HG03378 (cell line): ENCODE results near the gene EVI5L.
"Not testable (repeated sequence)": the region's sequence is repeated elsewhere in the genome, so short reads cannot be mapped to it uniquely, and the experiment has no call there.

ENCODE experiments used
- ATAC-seq: cut with Tn5 transposase; IDR thresholded peaks from one replicate; pipeline ENCODE4 v1.9.1; 2021; ENCODE audit warnings: mild to moderate bottlenecking, moderate library complexity; ENCODE audit not compliant: unreplicated experiment

EVI5L gene

GRCh38 chr19:7871437-7872305, 41.7 kb downstream of the EVI5L start:
- no peak for ATAC-seq

DNA sequence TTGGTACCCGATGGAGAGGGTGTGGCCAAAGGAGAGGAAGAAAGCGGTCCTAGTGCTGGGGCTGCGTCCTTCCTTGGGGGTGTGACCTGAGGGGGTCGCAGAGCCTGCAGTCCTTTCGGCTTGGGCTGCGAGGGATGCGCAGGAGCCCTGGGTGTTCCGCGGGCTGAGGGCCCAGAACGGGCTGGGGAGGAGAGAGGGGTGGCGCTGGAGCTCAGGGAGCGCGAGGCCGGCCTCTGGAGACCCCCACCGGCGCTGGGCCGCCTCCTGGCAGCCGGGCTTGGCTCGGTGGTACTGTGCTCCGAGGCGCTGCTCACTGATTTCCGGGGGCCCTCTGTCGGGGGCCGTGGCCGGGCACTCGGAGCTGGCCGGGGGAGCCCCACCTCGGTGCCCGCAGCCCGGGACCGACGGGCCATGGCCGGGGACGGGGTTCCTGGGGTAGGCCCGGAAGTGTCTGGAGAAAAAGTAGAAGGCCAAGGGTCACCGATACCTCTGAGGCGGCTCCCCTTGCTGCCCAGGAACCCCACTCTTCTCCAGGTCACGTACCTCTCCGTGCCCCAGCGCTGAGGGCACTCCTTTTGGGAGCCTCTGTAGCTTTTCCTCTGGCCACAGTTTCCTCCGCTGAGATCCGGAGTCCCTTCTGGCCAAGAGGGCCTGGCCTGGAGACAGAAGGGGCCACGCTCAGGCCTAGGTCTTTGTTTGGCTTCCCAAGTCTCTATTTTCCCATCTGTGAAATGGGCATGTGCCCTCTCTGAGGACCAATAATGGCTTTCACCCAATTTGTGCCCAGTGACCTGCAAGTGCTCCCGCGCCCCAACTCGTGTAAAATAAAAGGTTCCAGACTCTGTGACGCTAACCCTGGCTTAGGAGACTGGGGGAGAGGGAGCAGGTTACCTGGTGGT, 42.5 kb downstream of the EVI5L start:
- ATAC-seq: no peak

GRCh38 chr19:7873304-7874075, 43.5 kb downstream of the EVI5L start:
- ATAC-seq: no peak

- no peak for ATAC-seq
These were observed 44.3 kb downstream of the EVI5L start, which contains the start of gene PRR36 for GRCh38 chr19:7874076-7874896. Gene PRR36, minus strand, starts transcription at chr19:7874390. Its CDS starts 701 bp downstream, at chr19:7873689.

GRCh38 chr19:7874897-7875273, 44.9 kb downstream of the EVI5L start:
- ATAC-seq: no peak

GRCh38 chr19:7877249-7877836, 47.3 kb downstream of the EVI5L start:
- ATAC-seq: no peak

- ATAC-seq: no peak
These were observed 49.2 kb downstream of the EVI5L start for GRCh38 chr19:7879111-7879807.

DNA sequence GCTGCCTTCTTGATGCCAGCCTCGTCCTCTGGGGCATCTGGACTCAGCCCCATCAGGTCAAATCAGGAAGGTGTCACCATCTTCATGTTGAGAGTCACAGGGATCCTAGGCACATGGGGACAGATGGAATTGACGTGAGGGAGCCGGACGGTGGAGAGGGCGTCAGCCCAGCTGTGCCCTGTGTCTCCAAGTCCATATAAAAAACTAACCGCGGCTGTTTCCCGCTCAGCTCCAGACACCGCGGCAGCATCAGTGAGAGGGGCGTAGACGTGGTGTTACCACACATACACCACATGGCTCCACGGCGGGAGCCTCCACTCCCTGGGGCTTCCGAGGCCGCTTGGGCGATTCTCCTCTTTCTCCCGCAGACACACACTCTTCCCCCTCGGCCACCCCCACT, 49.8 kb downstream of the EVI5L start:
- ATAC-seq: no peak

DNA sequence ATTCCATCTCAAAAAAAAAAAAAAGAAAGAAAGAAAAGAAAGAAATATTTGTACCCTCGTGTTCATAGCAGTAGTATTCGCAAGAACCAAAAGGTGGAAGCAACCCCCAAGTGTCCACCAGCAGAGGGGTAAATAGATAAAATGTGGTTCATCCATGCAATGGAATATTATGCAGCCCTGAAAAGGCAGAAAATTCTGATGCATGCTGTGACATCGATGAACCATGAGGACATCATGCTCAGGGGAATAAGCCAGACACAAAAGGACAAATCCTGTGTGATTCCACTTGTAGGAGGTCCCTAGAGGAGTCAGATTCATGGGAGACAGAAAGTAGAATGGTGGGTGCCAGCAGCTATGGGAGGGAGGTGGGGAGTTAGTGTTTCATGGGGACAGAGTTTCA, 51.9 kb downstream of the EVI5L start:
- no peak for ATAC-seq

- no peak for ATAC-seq
These were observed 53.1 kb downstream of the EVI5L start for GRCh38 chr19:7883105-7883504.

GRCh38 chr19:7883796-7884570, 54.0 kb downstream of the EVI5L start:
- no peak for ATAC-seq

DNA sequence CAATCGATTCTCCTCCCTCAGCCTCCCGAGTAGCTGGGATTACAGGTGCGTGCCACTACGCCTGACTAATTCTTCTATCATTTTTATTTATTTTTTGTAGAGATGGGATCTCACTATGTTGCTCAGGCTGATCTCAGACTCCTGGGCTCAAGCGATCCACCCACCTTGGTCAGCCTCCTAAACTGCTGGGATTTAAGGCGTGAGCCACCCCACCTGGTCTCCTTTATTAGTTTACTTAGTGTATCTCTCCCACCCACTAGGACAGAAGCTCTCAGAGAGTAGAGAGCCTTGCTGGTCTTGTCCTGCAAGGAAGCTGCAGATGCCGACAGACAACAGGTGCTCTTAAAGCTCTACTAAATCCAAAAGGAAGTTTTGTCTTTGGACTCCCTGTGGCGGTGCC, 55.8 kb downstream of the EVI5L start:
- no peak for ATAC-seq

- ATAC-seq: no peak
These were observed 57.6 kb downstream of the EVI5L start for GRCh38 chr19:7887408-7888144.

DNA sequence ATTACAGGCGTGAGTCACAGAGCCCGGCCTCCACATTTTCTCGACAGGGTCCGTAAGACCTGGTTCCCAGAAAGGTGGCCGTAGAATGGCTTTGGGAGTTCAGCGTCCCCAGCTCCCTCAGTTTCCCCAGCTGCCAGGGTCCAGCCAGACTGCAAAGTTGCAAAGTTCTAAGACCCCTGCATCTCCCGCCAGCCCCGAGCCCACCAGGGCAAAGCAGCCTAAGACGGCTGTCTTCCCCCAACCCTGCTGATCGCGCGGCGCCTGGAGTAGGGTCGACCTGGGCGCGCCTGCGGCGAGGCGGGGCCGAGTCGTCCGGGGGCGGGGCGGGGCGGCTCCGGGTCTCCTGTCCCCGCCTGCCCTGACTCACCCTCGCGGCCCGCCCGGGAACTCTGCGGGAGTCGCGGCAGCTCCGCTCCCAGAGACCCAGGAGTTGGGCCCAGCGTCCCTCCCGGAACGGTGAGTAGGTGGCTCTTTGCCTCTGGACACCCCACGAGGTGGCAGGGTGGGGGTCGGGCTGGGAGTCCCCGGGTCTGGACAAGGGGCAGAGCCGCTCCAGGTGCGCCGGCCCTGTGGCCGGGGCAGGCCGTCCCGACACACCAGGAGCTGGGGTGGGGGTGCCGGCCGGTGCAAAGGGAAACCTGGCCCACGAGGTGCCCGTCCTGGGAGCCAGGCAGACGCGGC, 58.3 kb downstream of the EVI5L start, which contains the start of gene LRRC8E:
Gene LRRC8E (plus strand): TSS at position 366 of the 681 bp plus-strand sequence. CDS start 7,094 bp downstream, outside the sequence.
- ATAC-seq: no peak

DNA sequence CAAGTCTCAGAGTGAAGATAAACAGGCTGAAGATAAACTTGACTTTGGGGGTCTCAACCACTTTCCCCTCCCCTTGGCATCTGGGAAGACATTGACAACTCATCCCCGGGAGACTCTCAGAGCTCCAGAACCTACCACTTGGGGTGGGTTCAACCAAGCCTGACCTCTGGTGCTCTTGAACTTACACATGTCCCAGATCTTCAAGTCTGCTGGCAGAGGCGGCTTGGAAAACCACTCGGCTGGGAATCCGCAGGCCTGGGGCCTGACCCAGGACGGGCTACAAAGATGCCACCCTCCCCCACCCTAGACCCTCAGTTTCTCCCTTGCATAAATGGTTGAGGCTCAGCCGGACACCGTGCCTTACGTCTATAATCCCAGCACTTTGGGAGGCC, 58.8 kb downstream of the EVI5L start:
- no peak for ATAC-seq

DNA sequence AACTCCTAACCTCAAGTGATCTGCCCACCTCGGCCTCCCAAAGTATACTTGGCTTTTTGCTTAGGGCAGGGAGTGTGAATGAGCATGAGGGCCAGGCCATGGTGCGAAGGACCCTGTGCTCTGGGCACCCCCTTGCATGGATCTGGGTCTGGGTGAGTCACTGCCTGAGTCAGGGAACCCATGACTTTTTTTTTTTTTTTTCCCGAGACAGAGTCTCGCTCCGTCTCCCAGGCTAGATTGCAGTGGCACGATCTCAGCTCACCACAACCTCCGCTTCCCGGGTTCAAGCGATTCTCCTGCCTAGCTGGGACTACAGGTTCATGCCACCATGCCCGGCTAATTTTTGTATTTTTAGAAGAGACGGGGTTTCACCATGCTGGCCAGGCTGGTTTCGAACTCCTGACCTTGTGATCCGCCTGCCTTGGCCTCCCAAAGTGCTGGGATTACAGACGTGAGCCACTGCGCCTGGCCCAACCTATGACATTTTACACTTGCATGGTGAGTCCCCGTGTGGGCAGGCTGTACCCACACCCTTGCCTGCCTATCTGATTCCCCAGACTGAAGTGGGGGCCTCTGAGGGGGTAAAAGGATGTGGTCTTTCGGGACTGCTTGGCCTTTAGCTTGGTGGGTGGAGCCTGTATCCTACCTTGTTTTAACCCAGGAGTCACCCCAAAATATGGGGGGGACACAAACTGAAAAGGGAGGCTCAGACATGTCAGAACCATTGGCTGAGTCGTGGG, 63.5 kb downstream of the EVI5L start:
- ATAC-seq: not testable (repeated sequence)
